ENCODE data around the gene TRAK1.
A peak's percentile ranks its signal among the peaks of the same experiment; 100 is the strongest.

DNA sequence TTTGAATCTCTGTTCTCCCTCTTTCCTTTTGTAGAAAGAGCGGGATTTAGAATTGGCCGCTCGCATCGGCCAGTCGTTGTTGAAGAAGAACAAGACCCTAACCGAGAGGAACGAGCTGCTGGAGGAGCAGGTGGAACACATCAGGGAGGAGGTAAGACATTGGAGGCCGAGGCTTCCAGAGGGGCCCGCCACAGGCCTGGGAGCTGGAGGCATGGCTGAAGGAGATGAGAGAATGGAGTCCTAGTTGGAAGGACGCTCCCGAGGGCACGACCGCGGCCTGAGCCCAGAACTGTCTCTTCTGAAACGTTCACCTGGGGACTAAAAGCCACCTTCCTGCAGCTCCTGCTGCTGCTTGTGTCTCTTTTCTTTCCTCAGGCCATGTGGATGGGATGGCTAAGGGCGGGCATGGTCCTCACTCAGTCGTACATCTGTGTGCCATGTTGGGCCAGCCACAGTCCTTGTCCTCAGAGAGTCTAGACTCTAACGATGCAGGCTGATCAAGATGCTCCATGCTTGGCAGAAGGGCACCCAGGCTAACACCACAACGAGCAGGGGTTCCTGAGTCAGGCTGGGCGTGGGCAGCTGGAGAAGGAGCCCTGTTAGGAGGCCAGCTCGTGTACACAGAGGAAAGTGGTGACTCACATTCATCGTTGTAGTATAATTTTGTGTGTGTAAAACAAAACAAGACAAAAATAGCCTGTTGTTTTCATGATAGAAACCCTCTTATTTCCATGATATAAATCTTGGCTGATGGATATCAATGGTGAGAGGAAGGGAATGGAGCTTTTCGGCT is 93.7 kb downstream of the TRAK1 start:
- TF ChIP-seq, protein P1, sequence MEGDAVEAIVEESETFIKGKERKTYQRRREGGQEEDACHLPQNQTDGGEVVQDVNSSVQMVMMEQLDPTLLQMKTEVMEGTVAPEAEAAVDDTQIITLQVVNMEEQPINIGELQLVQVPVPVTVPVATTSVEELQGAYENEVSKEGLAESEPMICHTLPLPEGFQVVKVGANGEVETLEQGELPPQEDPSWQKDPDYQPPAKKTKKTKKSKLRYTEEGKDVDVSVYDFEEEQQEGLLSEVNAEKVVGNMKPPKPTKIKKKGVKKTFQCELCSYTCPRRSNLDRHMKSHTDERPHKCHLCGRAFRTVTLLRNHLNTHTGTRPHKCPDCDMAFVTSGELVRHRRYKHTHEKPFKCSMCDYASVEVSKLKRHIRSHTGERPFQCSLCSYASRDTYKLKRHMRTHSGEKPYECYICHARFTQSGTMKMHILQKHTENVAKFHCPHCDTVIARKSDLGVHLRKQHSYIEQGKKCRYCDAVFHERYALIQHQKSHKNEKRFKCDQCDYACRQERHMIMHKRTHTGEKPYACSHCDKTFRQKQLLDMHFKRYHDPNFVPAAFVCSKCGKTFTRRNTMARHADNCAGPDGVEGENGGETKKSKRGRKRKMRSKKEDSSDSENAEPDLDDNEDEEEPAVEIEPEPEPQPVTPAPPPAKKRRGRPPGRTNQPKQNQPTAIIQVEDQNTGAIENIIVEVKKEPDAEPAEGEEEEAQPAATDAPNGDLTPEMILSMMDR (IDR thresholded peaks at IDR 0.05 in 8 of 11, conservative IDR thresholded peaks at IDR 0.05 in 3 of 11), result no peak
- no peak for TF ChIP-seq POLR2A (IDR thresholded peaks at IDR 0.05)
- peak in 2 of 3 donors; percentile 7 to 14 for TF ChIP-seq POLR2AphosphoS5 (IDR thresholded peaks at IDR 0.05)
